HG03558 (cell line): Measurements from ENCODE around the gene TMEM170A.
"Not testable (repeated sequence)": the region's sequence is repeated elsewhere in the genome, so short reads cannot be mapped to it uniquely, and the experiment has no call there.

Experiments
- ATAC-seq: cut with Tn5 transposase; IDR thresholded peaks from one replicate; pipeline ENCODE4 v1.9.1; 2021; ENCODE audit warnings: moderate number of reproducible peaks; ENCODE audit not compliant: unreplicated experiment; ENCODE audit errors: extremely low read depth

TMEM170A gene

GRCh38 chr16:75457485-75458021 is 6.9 kb downstream of the TMEM170A start:
- ATAC-seq: no peak

GRCh38 chr16:75456971-75457370 is 7.5 kb downstream of the TMEM170A start:
- ATAC-seq: no peak

GRCh38 chr16:75456486-75456885 is 8.0 kb downstream of the TMEM170A start:
- ATAC-seq: not testable (repeated sequence)

GRCh38 chr16:75455677-75456076 is 8.8 kb downstream of the TMEM170A start:
- no peak for ATAC-seq

- ATAC-seq: no peak
These were observed 11.9 kb downstream of the TMEM170A start for GRCh38 chr16:75452464-75453190.

GRCh38 chr16:75446416-75446815 is 18.1 kb downstream of the TMEM170A start:
- ATAC-seq: no peak

- ATAC-seq: no peak
These were observed 19.2 kb downstream of the TMEM170A start for GRCh38 chr16:75445298-75445697.

GRCh38 chr16:75443298-75443697 is 21.2 kb downstream of the TMEM170A start:
- ATAC-seq: no peak

- ATAC-seq: peak; percentile 38
These were observed 30.6 kb downstream of the TMEM170A start for GRCh38 chr16:75433732-75434413.

GRCh38 chr16:75432828-75433731 is 31.4 kb downstream of the TMEM170A start, which contains the start of gene CFDP1:
Gene CFDP1 (minus strand): TSS chr16:75433503. CDS start chr16:75433352, 151 bp downstream.
- ATAC-seq: peak; percentile 90

- no peak for ATAC-seq
These were observed 34.7 kb downstream of the TMEM170A start for GRCh38 chr16:75429621-75430403.

GRCh38 chr16:75426524-75426923 is 38.0 kb downstream of the TMEM170A start:
- ATAC-seq: not testable (repeated sequence)

GRCh38 chr16:75424105-75424762 is 40.3 kb downstream of the TMEM170A start:
- not testable (repeated sequence) for ATAC-seq

- ATAC-seq: no peak
These were observed 40.8 kb downstream of the TMEM170A start for GRCh38 chr16:75423723-75424104.

GRCh38 chr16:75421820-75422126 is 42.7 kb downstream of the TMEM170A start:
- ATAC-seq: no peak

- no peak for ATAC-seq
These were observed 43.3 kb downstream of the TMEM170A start for GRCh38 chr16:75420987-75421819.

- no peak for ATAC-seq
These were observed 47.5 kb downstream of the TMEM170A start for GRCh38 chr16:75416904-75417565.
